HG02571 (cell line): ENCODE measurements around the gene CHST9.
"Not testable (repeated sequence)": the region's sequence is repeated elsewhere in the genome, so short reads cannot be mapped to it uniquely, and the experiment has no call there.

Experiments used
- ATAC-seq: cut with Tn5 transposase; IDR thresholded peaks from one replicate; pipeline ENCODE4 v1.9.1; 2021; ENCODE audit warnings: mild to moderate bottlenecking, moderate library complexity; ENCODE audit not compliant: unreplicated experiment

CHST9 gene

GRCh38 chr18:27009293-27009692, 175.8 kb downstream of the CHST9 start:
- no peak for ATAC-seq

- ATAC-seq = no peak
Measured at GRCh38 chr18:27008575-27008974, 176.5 kb downstream of the CHST9 start.

GRCh38 chr18:27007880-27008279, 177.2 kb downstream of the CHST9 start:
- no peak for ATAC-seq

- no peak for ATAC-seq
Measured at GRCh38 chr18:27005589-27005988, 179.5 kb downstream of the CHST9 start.

- no peak for ATAC-seq
Measured at GRCh38 chr18:27004056-27004829, 180.9 kb downstream of the CHST9 start.

GRCh38 chr18:26999797-27000196, 185.3 kb downstream of the CHST9 start:
- no peak for ATAC-seq

GRCh38 chr18:26993568-26993967, 191.5 kb downstream of the CHST9 start:
- peak; percentile 65 for ATAC-seq

- no peak for ATAC-seq
Measured at GRCh38 chr18:26992926-26993325, 192.2 kb downstream of the CHST9 start.

GRCh38 chr18:26989842-26990241, 195.3 kb downstream of the CHST9 start:
- ATAC-seq = no peak

GRCh38 chr18:26981360-26982082, 203.6 kb downstream of the CHST9 start:
- no peak for ATAC-seq

GRCh38 chr18:26978812-26979341, 206.2 kb downstream of the CHST9 start:
- peak; percentile 98 for ATAC-seq

- no peak for ATAC-seq
Measured at GRCh38 chr18:26977781-26978180, 207.3 kb downstream of the CHST9 start.

GRCh38 chr18:26976206-26976605, 208.9 kb downstream of the CHST9 start:
- ATAC-seq = no peak

- ATAC-seq = not testable (repeated sequence)
Measured at GRCh38 chr18:26972549-26972948, 212.6 kb downstream of the CHST9 start.

- no peak for ATAC-seq
Measured at GRCh38 chr18:26971409-26971808, 213.7 kb downstream of the CHST9 start.

- no peak for ATAC-seq
Measured at GRCh38 chr18:26970637-26971036, 214.5 kb downstream of the CHST9 start.

- ATAC-seq = no peak
Measured at GRCh38 chr18:26965206-26965605, 219.9 kb downstream of the CHST9 start.

- no peak for ATAC-seq
Measured at GRCh38 chr18:26963292-26963691, 221.8 kb downstream of the CHST9 start.

GRCh38 chr18:26961839-26962238, 223.3 kb downstream of the CHST9 start:
- ATAC-seq = no peak

GRCh38 chr18:26960911-26961310, 224.2 kb downstream of the CHST9 start:
- no peak for ATAC-seq

GRCh38 chr18:26956863-26957262, 228.2 kb downstream of the CHST9 start:
- no peak for ATAC-seq

GRCh38 chr18:26948703-26949102, 236.4 kb downstream of the CHST9 start:
- ATAC-seq = no peak
